Mucosa of descending colon (tissue), 3 donors: ENCODE results near the gene CATSPERB. TPM values are rescaled to one million over a fixed set of nuclear protein-coding genes. Genes with fewer than 3 reads are reported as not detected.

Experiments used
- ATAC-seq: fragments of 200-7000 bp; cut with Tn5 transposase; one replicate; pipeline ENCODE4 v1.9.1; 2020; ENCODE audit warnings: mild to moderate bottlenecking, moderate library complexity
- DNase-seq, 3 donors: peaks; one replicate each; pipeline ENCODE4 v3.0.0-alpha.2; 2020
- H3K36me3 ChIP-seq: fragments of 200-600 bp; one replicate; pipeline ENCODE4 v1.8.0; 2021; ENCODE audit warnings: low read depth, mild to moderate bottlenecking
- H3K4me1 ChIP-seq: fragments of 200-600 bp; one replicate; pipeline ENCODE4 v1.8.0; 2021; ENCODE audit warnings: low read depth, mild to moderate bottlenecking
- H3K4me3 ChIP-seq: fragments of 200-600 bp; one replicate; pipeline ENCODE4 v1.8.0; 2021; ENCODE audit warnings: mild to moderate bottlenecking
- H3K9me3 ChIP-seq: fragments of 200-600 bp; one replicate; pipeline ENCODE4 v1.8.0; 2021; ENCODE audit warnings: mild to moderate bottlenecking
- CTCF ChIP-seq: fragments of 200-600 bp; IDR thresholded peaks from one replicate; pipeline ENCODE4 v1.8.0; 2022; ENCODE audit warnings: antibody characterized with exemption, mild to moderate bottlenecking
- intact Hi-C, 2 donors: fragments of 100-400 bp; cut with DNase I in 1 of 2; cut with micrococcal nuclease in 1 of 2; formaldehyde crosslinking; loops; one replicate each; pipeline versions ENCODE4 v1.11.0 to v1.11.1; 2022; cut with DNase I, micrococcal nuclease
- total RNA-seq, 3 donors: library from RNA; stranded (reverse); fragmentation: NEBNext Ultra II Directional in 2 of 3; extraction: Animal tissue kit (Norgen Biotek cat#: 25700) in 2 of 3; gene quantifications; one replicate each; pipeline versions ENCODE4 v1.2.1 to v1.2.4, GENCODE V29; 2021 to 2023
- donor health status: DM: no; HTN: no; CAD: no; lungs with moderate emphysema.
- donor health status: DM: no; HTN: no; CAD: no.
- donor health status: DM: no; HTN: yes; CAD: no.

Gene CATSPERB
- total RNA-seq, 3 donors from 2014 or later = 3.5 to 7.0 (median 4.1) TPM

GRCh38 chr14:91555531-91555930 lies 176.4 kb downstream of the CATSPERB start:
- TF ChIP-seq CTCF = no peak
- peaks cover 11% of the 10 kb centered on the region for H3K4me1 ChIP-seq

GRCh38 chr14:91554535-91555332 lies 177.2 kb downstream of the CATSPERB start:
- H3K4me3 ChIP-seq = no peak overlapping the region
- peak; percentile 74 to 95 (median 91) for DNase-seq

More at GRCh38 chr14:91555531-91555930, 176.4 kb downstream of the CATSPERB start:
- Histone ChIP-seq H3K9me3 (no peaks in the 10 kb centered on the region), H3K4me3 (no peak overlapping the region), H3K36me3 (no peaks in the 10 kb centered on the region)
- ATAC-seq (no peak), DNase-seq (no peak)
- intact Hi-C loops = no loop called here

GRCh38 chr14:91548108-91548507 lies 183.8 kb downstream of the CATSPERB start:
- intact Hi-C loops = no loop called here
- H3K4me1 ChIP-seq = peaks cover 6% of the 10 kb centered on the region
- no peak for ATAC-seq

More at GRCh38 chr14:91554535-91555332, 177.2 kb downstream of the CATSPERB start:
- Histone ChIP-seq H3K4me1 (peaks cover 11% of the 10 kb centered on the region), H3K9me3 (no peaks in the 10 kb centered on the region), H3K36me3 (no peaks in the 10 kb centered on the region)
- no peak for TF ChIP-seq CTCF
- ATAC-seq = peak; percentile 100
- intact Hi-C loops = no loop called here

GRCh38 chr14:91545946-91546716 lies 185.8 kb downstream of the CATSPERB start:
- Histone ChIP-seq H3K9me3 (peaks cover 6% of the 10 kb centered on the region), H3K4me1 (peaks cover 6% of the 10 kb centered on the region), H3K4me3 (no peak overlapping the region), H3K36me3 (no peaks in the 10 kb centered on the region)
- DNase-seq (no peak), ATAC-seq (no peak)
- no peak for TF ChIP-seq CTCF
- intact Hi-C loops = no loop called here

More at GRCh38 chr14:91548108-91548507, 183.8 kb downstream of the CATSPERB start:
- DNase-seq = no peak
- no peak for TF ChIP-seq CTCF
- no peaks in the 10 kb centered on the region for H3K9me3 ChIP-seq
- H3K36me3 ChIP-seq = no peaks in the 10 kb centered on the region
- no peak overlapping the region for H3K4me3 ChIP-seq

GRCh38 chr14:91545204-91545603 lies 186.7 kb downstream of the CATSPERB start:
- no peak for DNase-seq
- Histone ChIP-seq H3K4me3 (no peak overlapping the region), H3K9me3 (peaks cover 6% of the 10 kb centered on the region), H3K4me1 (peaks cover 6% of the 10 kb centered on the region), H3K36me3 (no peaks in the 10 kb centered on the region)
- no peak for ATAC-seq
- no peak for TF ChIP-seq CTCF
- intact Hi-C loops = no loop called here
